Effector CD4-positive, alpha-beta T cell (primary cell): Measurements from ENCODE around the gene CLDN7.

Experiments used
- DNase-seq: peaks from one replicate; pipeline ENCODE4 v3.0.0-alpha.2; 2020

The CLDN7 gene

DNA sequence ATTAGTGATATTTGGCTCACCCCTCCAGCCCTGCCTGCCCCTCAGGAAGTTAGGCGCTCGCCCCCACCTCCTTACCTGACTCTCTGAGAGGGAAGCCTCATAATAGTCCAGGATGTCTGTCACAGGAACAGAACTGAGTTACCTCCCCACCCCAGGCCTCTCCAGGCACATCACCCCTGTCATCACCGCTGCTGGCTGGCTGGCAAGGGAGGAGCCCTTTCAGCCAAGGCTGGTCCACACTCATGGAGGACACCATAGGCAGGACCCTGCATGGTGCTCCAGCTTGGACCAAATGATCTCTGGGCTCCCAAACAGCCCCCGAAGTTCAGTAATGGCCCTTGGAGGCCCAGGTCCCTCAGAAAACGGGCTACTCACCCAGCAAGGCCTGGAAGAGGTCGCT, 44.1 kb downstream of the CLDN7 start:
- no peak for DNase-seq

DNA sequence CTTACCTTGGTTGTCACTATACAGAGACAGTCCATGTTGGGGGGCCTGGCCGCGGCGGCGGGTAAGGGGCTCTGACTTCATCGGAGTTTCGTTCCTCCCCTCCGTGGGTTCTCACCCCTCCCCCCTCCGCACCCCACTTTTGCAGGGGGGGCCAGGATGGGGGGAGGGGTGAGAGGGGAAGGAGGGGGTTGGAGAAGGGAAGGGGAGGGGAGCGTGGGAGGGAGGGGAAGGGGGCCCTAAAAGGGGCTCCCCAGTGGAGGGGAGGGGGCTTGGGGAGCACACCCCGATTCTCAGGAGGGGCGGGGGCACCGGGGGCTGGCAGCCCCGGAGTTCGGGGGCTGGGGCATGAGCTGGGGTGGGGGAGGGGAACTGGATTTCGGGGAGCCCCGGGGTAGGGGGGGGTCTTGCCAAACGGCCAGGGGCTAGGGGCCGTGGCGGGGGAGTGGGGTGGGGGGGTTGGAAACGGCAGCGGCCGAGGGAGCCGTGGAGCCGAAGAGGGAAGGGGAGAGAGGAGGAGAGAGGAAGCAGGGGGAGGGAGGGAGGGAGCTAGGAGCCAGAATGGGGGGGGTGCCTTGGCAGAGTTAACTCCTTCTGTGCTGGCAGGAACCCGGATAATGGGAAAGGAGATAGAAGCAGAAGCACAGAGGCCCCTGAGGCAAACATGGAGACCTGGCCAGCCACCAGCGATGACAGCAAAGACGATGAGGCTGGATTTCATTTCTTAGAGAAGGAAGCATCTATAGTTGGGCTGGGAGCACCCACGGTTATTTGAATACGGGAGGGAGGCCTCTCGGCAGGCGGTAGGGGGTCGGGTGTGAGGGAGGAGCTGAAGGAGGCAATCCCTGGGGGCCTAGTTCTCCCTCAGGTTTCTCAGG, 44.9 kb downstream of the CLDN7 start:
- no peak for DNase-seq

DNA sequence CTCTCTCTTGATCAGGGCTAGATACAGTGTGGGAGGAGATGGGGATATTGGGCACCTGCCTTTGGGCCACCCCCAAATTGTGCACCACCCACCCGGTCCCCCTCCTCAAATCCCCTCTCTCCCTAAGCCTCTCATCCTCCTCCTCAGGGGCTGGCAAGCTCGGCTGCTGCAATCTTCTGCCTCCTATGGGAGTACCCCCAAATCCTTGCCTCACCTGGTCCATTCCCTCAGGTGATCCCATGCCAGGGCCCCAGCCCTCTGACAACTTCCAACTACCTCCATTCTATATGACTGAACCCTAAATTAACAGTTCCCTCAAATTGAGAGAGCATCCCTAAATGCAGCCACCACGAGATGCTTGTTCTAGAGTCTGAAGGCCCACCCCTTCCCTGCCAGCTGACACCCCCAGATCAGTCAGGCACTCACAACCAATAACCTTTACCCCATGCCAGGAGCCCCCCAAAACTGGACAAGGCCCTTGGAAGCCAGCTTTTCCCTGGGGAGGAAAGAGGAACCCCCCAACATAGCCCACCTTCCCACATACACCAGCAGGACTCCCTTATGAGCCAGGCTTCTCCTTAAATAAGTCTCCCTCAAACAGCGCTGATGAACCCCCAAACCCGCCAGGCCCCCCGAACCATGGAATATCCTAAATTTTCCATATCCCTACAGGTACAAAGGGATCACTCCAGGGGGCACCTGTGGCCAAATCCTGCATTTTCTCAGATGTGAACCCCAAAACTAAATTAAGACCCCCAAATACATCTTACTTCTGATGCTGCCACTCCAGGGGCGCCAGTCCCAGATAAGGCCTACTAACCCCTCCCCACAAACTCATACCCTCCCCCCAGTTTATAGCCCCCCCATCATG, 45.8 kb downstream of the CLDN7 start:
- DNase-seq, result no peak

DNA sequence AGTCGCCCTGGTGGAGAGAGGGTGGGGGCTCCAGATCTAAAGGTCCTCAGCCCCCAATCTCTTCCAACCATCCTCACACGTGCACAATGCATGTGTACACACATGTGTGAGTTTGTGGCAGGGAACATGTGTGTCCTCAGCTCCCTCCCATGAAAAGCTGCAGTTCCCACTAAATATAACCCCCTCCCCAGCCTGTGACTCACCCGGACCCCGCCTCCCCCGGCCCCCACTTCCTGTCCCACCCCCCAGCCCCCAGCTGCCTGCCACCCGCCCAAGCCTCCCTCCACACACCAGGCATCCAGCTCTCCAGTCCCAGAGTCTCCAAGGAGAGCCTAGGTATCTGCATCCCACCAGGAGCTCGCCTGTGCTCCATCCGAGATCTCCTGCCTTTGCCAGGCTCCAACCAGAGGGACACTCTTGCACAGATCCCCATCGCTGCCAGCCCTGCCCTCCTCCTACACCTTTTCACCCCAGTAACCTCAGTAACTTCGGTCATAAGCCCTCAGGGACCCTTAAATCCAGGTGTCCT, 46.6 kb downstream of the CLDN7 start:
- no peak for DNase-seq

DNA sequence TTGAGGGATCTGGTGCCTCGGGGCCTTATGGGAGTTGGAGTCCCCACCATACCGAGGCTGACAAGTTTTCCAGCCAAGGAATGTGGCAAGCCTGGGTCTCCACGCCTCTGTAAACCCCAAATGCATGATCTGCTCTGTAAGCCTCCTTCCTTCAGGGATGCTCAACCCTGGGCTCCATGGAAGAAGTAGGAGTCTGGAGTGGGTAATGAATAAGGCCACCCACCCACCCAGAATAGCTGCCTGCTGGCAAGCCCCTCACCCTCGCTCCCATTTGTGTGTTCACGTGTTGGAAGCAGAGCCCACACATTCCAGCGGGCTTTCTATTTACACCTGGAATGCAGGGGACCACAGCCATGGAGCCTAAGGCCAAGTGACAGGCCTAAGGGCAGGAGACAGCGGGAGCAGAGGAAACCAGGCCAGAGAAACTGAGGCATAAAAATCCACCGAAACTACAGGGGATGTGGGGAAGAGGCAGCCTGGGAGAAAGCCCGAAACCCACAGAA, 47.1 kb downstream of the CLDN7 start:
- no peak for DNase-seq

DNA sequence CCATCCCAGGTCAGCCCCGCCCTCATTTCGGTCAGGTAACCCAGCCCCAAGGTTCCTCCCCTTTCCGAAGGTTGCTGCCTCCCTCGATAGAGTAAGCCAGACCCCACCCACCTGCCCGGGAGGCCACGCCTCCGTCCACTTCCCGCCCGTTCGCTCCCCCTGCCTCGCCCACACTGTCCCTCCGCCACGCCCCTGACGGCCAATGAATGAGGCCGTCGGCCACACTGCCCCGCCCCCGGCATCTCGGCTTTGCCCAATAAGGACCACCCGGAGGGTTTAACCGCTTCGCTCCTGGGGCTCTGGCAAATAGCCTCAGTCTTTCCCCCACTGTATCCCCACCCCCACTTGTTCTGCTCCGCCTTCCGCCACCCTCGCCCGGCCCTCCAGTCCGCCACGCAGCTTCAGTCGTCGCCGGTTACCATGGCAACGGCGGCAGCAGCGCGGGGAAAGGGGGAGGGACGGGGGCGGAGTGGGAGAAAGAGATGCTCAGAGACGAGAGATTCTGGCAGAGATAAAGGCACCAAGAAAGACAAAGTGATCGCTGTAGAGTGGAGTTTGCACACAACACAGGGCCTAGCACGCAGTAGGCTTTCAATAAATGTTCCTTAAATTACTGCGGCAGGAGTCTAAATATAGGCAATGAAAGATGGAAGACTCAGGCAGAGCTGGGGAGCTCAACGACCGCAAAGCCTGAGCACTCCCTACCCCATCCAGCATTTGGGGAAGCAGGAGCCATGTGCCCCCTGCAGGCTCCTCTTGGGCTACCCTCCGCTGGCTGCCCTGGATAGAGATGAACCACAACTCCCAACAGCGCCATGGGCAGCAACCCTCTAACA, 47.8 kb downstream of the CLDN7 start:
- peak; percentile 98 for DNase-seq

DNA sequence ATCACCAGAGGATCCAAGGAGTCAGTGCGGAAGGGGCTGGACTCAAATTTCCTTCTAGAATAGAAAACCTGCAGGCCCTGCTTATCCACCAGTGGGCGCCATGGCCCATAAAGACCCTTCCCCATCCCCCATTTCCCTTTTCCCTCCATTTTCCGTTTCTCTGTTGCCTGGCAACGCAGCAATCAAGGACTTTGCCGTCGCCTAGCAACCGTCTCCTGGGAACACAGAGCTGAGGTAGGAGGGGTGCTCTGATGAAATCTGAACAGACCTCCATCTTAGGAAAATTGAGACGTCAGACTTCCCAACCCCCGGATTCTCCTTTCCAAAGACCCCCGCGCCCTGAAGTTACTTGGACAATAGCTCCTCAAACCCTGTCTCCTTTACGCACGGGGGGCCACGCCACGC, 48.4 kb downstream of the CLDN7 start:
- peak; percentile 75 for DNase-seq

DNA sequence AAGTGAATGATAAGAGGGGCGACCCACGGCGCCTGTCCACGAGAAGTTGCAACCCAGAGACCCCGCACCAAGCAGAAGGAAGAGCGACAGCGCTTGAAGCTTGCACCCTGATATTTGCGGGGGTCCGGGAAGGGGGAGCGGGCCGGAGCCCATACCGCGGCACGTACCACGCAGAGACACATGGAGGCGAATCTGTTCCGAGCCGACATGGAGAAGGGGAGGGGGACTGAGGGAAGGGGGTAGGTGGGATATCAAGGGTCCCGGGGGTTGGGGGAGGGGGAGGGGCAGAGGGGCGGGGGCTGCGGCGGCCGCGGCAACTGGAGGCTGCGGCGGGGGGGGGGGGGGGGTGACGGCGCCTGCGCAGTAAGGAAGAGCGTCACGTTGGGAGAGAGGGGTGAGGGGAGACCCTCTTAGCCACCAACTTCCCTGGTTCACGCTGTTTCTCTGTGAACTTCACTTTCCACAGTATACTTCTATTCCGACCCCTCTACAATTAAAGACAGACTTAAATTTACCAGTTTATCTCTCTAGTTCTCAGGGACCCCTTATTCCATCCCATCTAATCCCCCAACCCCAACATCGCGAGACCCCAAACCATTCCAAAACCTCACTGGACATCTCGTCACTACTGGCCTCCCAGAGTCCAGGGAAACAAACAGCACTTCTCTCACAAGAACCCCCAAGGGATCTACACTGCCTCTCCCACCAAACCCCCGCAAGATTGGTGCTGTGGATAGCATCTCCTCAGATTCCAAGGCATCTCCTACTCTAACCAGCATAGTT, 50.6 kb downstream of the CLDN7 start:
- DNase-seq, result no peak
